ENCODE results near the gene CHST1.

Gene CHST1

GRCh38 chr11:45599161-45599943, 66.1 kb downstream of the CHST1 start:
- DNase-seq: no peak
